Neural crest cell (in vitro differentiated cells): ENCODE measurements around the gene ZNF391. TPM values are rescaled to one million over a fixed set of nuclear protein-coding genes. Genes with fewer than 3 reads are reported as not detected.
A peak's percentile ranks its signal among the peaks of the same experiment; 100 is the strongest.

Source experiments
- DNase-seq: peaks from one replicate; pipeline ENCODE4 v3.0.0; 2021; ENCODE audit warnings: low read depth, mixed read lengths, low spot score
- H3K27ac Mint-ChIP-seq: one replicate; pipeline ENCODE4 v1.8.0; 2021; ENCODE audit warnings: mild to moderate bottlenecking, mixed read lengths; ENCODE audit not compliant: unreplicated experiment
- H3K27me3 Mint-ChIP-seq: 2 replicates; pipeline ENCODE4 v1.8.0; 2021; ENCODE audit warnings: low read depth, mild to moderate bottlenecking, mixed read lengths
- H3K36me3 Mint-ChIP-seq: 2 replicates; pipeline ENCODE4 v1.8.0; 2021; ENCODE audit warnings: low read depth, mild to moderate bottlenecking, mixed read lengths
- H3K4me1 Mint-ChIP-seq: 2 replicates; pipeline ENCODE4 v1.8.0; 2021; ENCODE audit warnings: mixed read lengths
- H3K4me3 Mint-ChIP-seq: one replicate; pipeline ENCODE4 v1.8.0; 2021; ENCODE audit warnings: mild to moderate bottlenecking, mixed read lengths
- H3K9me3 Mint-ChIP-seq: 2 replicates; pipeline ENCODE4 v1.8.0; 2021; ENCODE audit warnings: mixed read lengths
- CTCF ChIP-seq: fragments of 200-600 bp; sonication (generic); conservative IDR thresholded peaks from 2 replicates; pipeline ENCODE4 v1.5.0; 2021; ENCODE audit warnings: antibody characterized with exemption, mild to moderate bottlenecking
- total RNA-seq: library from RNA; stranded (reverse); gene quantifications from 2 replicates; pipeline ENCODE4 v1.2.1, GENCODE V29; 2021

Gene ZNF391
- total RNA-seq, 1 donor from 2014 or later, result 10.1 TPM

GRCh38 chr6:27452496-27452897 lies 63.9 kb downstream of the ZNF391 start:
- Mint-ChIP-seq H3K27me3 (no peaks in the 10 kb centered on the region), H3K36me3 (peaks cover 95% of the 10 kb centered on the region), H3K9me3 (peaks cover 57% of the 10 kb centered on the region), H3K27ac (no peak overlapping the region), H3K4me1 (no peaks in the 10 kb centered on the region), H3K4me3 (peak overlapping the region; percentile 8)
- TF ChIP-seq CTCF, result no peak
- no peak for DNase-seq

Other genes with a start within 250 kb of the ZNF391 start
- gene PRSS16, start 141.1 kb upstream of the ZNF391 start, total RNA-seq, result 0.57 and 0.63 TPM in 2 replicates
- gene POM121L2, start 76.5 kb upstream of the ZNF391 start, total RNA-seq, result not detected in 2 replicates
- gene ZNF184, start 84.3 kb downstream of the ZNF391 start, total RNA-seq, result 15.7 and 16.7 TPM in 2 replicates